ENCODE data around the gene ESPNL.

- TF ChIP-seq CTCF (conservative IDR thresholded peaks at IDR 0.05; ENCODE audit: low read length), result no peak
- no peak for TF ChIP-seq EZH2phosphoT487 (IDR thresholded peaks at IDR 0.05; ENCODE audit: borderline replicate concordance)
These were observed 26.6 kb downstream of the ESPNL start for GRCh38 chr2:238126775-238127164.
